GM12878 (cell line): Measurements from ENCODE around the gene IL1B.

Experiments
- CBFB ChIP-seq: IDR thresholded peaks from 2 replicates; pipeline ENCODE4 v1.6.1; 2016; ENCODE audit warnings: antibody characterized with exemption, low read depth
- CEBPB ChIP-seq, 2 experiments: fragments of 150-350 bp in 1 of 2; IDR thresholded peaks; 2 replicates each; pipeline ENCODE4 v1.6.1; 2012 to 2014; ENCODE audit warnings: low read depth in 2 of 2, low read length in 2 of 2, borderline replicate concordance in 1 of 2, inconsistent platforms in 1 of 2
- CTCF ChIP-seq, 3 experiments: IDR thresholded peaks in 2 of 3; conservative IDR thresholded peaks in 1 of 3; 2 replicates each; pipeline ENCODE4 v1.5.1; 2011; ENCODE audit warnings: low read depth in 3 of 3, low read length in 3 of 3, mild to moderate bottlenecking in 3 of 3, control low read depth in 2 of 3, moderate library complexity in 2 of 3, inconsistent platforms in 1 of 3, mixed read lengths in 1 of 3; ENCODE audit not compliant: control insufficient read depth in 2 of 3, insufficient read depth in 1 of 3; ENCODE audit errors: extremely low read depth in 1 of 3
- CUX1 ChIP-seq: IDR thresholded peaks from 2 replicates; pipeline ENCODE4 v1.6.1; 2012; ENCODE audit warnings: improper control_type of control experiment, low read depth, low read length; ENCODE audit not compliant: insufficient replicate concordance
- E2F4 ChIP-seq: IDR thresholded peaks from 2 replicates; pipeline ENCODE4 v1.6.1; 2012; ENCODE audit warnings: low read depth, low read length, improper control_type of control experiment
- EP300 ChIP-seq, 2 experiments: fragments of 150-350 bp in 1 of 2; IDR thresholded peaks; 2 replicates each; pipeline ENCODE4 v1.6.1; 2011 to 2012; ENCODE audit warnings: low read depth in 2 of 2, low read length in 2 of 2, borderline replicate concordance in 1 of 2, improper control_type of control experiment in 1 of 2, inconsistent platforms in 1 of 2; ENCODE audit not compliant: control insufficient read depth in 1 of 2
- FOXK2 ChIP-seq: fragments of 450-650 bp; IDR thresholded peaks from 2 replicates; pipeline ENCODE4 v1.6.1; 2017; ENCODE audit warnings: mild to moderate bottlenecking, moderate library complexity
- FOXM1 ChIP-seq: IDR thresholded peaks from 2 replicates; pipeline ENCODE4 v1.6.1; 2012; ENCODE audit warnings: low read depth, mild to moderate bottlenecking, inconsistent platforms, low read length, moderate library complexity
- NFIC ChIP-seq: IDR thresholded peaks from 2 replicates; pipeline ENCODE4 v1.6.1; 2012; ENCODE audit warnings: low read depth, mild to moderate bottlenecking, inconsistent platforms, low read length, moderate library complexity
- NRF1 ChIP-seq: conservative IDR thresholded peaks from 2 replicates; pipeline ENCODE4 v1.6.1; 2011; ENCODE audit warnings: mild to moderate bottlenecking, low read depth, low read length, improper control_type of control experiment
- PAX8 ChIP-seq: fragments of 450-650 bp; IDR thresholded peaks from 2 replicates; pipeline ENCODE4 v1.6.1; 2017; ENCODE audit warnings: mild to moderate bottlenecking, moderate library complexity
- POLR2AphosphoS5 ChIP-seq: IDR thresholded peaks from 2 replicates; pipeline ENCODE4 v1.6.1; 2011; ENCODE audit warnings: mild to moderate bottlenecking, low read length, inconsistent platforms
- PRDM15 ChIP-seq: fragments of 450-650 bp; formaldehyde crosslinking; IDR thresholded peaks from 2 replicates; pipeline ENCODE4 v1.4.0; 2020; ENCODE audit warnings: mild to moderate bottlenecking, moderate library complexity
- RCOR1 ChIP-seq: conservative IDR thresholded peaks from 2 replicates; pipeline ENCODE4 v1.6.1; 2012; ENCODE audit warnings: low read depth, low read length, improper control_type of control experiment

DNA sequence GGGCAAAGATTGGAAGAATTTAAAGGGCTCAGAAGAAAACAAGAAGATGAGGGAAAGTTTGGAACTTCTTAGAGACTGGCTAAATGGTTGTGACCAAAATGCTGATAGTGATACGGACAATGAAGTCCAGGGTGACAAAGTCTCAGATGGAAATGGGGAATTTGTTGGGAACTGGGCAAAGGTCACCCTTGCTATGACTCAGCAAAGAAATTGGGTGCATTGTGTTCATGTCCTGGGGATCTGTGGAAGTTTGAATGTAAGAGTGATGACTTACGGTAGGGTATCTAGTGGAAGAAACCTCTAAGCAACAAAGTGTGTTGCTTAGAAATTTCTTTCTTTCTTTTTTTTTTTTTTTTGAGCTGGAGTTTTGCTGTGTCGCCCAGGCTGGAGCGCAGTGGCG lies 46.3 kb downstream of the IL1B start:
- TF ChIP-seq FOXM1 (no peak), CTCF (IDR thresholded peaks at IDR 0.05 in 2 of 3, conservative IDR thresholded peaks at IDR 0.05 in 1 of 3; ENCODE audit: control insufficient read depth in 2 of 3, extremely low read depth in 1 of 3, insufficient read depth in 1 of 3, low read depth in 3 of 3, low read length in 3 of 3) (no peak), PAX8 (no peak), EP300 (IDR thresholded peaks at IDR 0.05; ENCODE audit: borderline replicate concordance in 1 of 2, control insufficient read depth in 1 of 2, low read depth in 2 of 2, low read length in 2 of 2) (no peak), FOXK2 (no peak), CBFB (no peak), RCOR1 (no peak), E2F4 (no peak), CEBPB (IDR thresholded peaks at IDR 0.05; ENCODE audit: borderline replicate concordance in 1 of 2, low read depth in 2 of 2, low read length in 2 of 2) (no peak), NRF1 (no peak), POLR2AphosphoS5 (no peak), PRDM15 (CRISPR knock-in tag) (no peak), CUX1 (no peak), NFIC (no peak)
